ENCODE measurements around the gene TGM5.

DNA sequence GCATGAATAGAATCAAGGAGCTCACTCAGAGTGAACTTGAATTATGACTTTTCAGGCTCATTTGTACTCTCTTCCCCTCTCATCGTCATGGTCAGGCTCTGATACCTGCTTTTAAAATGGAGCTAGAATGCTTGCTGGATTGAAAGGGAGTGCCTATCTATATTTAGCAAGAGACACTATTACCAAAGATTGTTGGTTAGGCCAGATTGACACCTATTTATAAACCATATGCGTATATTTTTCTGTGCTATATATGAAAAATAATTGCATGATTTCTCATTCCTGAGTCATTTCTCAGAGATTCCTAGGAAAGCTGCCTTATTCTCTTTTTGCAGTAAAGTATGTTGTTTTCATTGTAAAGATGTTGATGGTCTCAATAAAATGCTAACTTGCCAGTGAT, 71.9 kb downstream of the TGM5 start:
- TF ChIP-seq, protein P1, sequence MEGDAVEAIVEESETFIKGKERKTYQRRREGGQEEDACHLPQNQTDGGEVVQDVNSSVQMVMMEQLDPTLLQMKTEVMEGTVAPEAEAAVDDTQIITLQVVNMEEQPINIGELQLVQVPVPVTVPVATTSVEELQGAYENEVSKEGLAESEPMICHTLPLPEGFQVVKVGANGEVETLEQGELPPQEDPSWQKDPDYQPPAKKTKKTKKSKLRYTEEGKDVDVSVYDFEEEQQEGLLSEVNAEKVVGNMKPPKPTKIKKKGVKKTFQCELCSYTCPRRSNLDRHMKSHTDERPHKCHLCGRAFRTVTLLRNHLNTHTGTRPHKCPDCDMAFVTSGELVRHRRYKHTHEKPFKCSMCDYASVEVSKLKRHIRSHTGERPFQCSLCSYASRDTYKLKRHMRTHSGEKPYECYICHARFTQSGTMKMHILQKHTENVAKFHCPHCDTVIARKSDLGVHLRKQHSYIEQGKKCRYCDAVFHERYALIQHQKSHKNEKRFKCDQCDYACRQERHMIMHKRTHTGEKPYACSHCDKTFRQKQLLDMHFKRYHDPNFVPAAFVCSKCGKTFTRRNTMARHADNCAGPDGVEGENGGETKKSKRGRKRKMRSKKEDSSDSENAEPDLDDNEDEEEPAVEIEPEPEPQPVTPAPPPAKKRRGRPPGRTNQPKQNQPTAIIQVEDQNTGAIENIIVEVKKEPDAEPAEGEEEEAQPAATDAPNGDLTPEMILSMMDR (IDR thresholded peaks at IDR 0.05) = no peak
- TF ChIP-seq POLR2A (IDR thresholded peaks at IDR 0.05) = no peak
- TF ChIP-seq EP300 (IDR thresholded peaks at IDR 0.05) = no peak
